Fibroblast of lung (primary cell): Measurements from ENCODE around the gene RNLS.

Source experiments
- EZH2 ChIP-seq: IDR thresholded peaks from 2 replicates; pipeline ENCODE4 v1.5.1; 2012; ENCODE audit warnings: low read length, control low read depth, mild to moderate bottlenecking; ENCODE audit errors: missing control alignments
- TF ChIP-seq, protein P1 (sequence below), 2 donors: IDR thresholded peaks in 1 of 2; conservative IDR thresholded peaks in 1 of 2; 1 replicate in 1 of 2; 2 replicates in 1 of 2; pipeline ENCODE4 v1.5.1; 2011 to 2012; ENCODE audit warnings: low read length in 2 of 2, control low read depth in 1 of 2, inconsistent platforms in 1 of 2, low read depth in 1 of 2, mild to moderate bottlenecking in 1 of 2

DNA sequence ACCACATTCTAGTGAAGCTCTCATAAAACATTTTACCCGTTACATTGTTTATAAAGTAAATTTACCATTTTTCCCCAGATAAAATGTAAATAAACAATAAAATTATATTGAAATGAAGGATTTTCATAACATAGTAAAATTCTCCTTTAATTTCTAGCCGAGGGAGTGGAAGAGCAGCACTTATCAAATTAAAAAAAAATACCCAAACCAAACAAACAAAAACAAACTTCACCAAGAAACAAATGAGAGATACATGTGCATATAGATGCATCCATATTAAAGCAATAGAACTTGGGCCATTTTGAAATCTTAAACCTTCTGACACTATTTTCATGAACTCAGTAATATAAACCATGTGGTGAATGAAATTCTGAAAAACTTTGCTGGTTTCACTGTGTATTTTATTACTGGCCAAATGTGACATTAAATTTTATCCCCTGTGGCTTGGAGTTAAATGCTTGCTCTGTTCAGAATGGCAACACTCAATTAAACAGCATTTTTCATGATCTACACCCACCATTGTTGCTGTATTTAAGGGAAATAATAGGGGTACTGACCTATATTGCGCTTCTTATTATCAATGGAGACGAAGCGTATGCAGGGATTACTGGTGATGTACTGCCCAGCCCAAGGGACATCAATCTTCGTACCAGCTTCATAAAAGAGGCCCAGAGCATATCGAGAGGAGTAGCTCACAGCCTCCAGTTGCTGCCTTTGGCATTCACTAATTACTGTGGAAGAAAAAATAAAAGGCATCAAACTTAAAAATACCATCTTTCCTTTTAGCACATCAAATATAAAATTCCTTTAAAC, 220.9 kb downstream of the RNLS start:
- TF ChIP-seq, protein P1, sequence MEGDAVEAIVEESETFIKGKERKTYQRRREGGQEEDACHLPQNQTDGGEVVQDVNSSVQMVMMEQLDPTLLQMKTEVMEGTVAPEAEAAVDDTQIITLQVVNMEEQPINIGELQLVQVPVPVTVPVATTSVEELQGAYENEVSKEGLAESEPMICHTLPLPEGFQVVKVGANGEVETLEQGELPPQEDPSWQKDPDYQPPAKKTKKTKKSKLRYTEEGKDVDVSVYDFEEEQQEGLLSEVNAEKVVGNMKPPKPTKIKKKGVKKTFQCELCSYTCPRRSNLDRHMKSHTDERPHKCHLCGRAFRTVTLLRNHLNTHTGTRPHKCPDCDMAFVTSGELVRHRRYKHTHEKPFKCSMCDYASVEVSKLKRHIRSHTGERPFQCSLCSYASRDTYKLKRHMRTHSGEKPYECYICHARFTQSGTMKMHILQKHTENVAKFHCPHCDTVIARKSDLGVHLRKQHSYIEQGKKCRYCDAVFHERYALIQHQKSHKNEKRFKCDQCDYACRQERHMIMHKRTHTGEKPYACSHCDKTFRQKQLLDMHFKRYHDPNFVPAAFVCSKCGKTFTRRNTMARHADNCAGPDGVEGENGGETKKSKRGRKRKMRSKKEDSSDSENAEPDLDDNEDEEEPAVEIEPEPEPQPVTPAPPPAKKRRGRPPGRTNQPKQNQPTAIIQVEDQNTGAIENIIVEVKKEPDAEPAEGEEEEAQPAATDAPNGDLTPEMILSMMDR (conservative IDR thresholded peaks at IDR 0.05 in 1 of 2, IDR thresholded peaks at IDR 0.05 in 1 of 2; ENCODE audit: low read depth in 1 of 2, low read length in 2 of 2) = no peak
- no peak for TF ChIP-seq EZH2
